HepG2 (cell line): ENCODE measurements around the gene GNG5. TPM values are rescaled to one million over a fixed set of nuclear protein-coding genes. Genes with fewer than 3 reads are reported as not detected.

Source experiments
- AGO1 ChIP-seq: fragments of 200-400 bp; formaldehyde crosslinking; IDR thresholded peaks from 2 replicates; pipeline ENCODE4 v1.6.1; 2017; ENCODE audit warnings: mild to moderate bottlenecking, low read depth, low read length, moderate library complexity; ENCODE audit not compliant: poor library complexity, severe bottlenecking
- ATAD3A ChIP-seq: sonication (generic); formaldehyde crosslinking; IDR thresholded peaks from 2 replicates; pipeline ENCODE4 v1.4.0; 2020; ENCODE audit warnings: missing genetic modification reagents
- CSRNP2 ChIP-seq: sonication (generic); formaldehyde crosslinking; conservative IDR thresholded peaks from 2 replicates; pipeline ENCODE4 v1.8.0; 2022; ENCODE audit warnings: low read depth, missing genetic modification reagents
- DNMT1 ChIP-seq: sonication (generic); formaldehyde crosslinking; IDR thresholded peaks from 2 replicates; pipeline ENCODE4 v1.5.1; 2020; ENCODE audit warnings: mild to moderate bottlenecking, missing genetic modification reagents
- ELF3 ChIP-seq: IDR thresholded peaks from 2 replicates; pipeline ENCODE4 v1.6.1; 2016; ENCODE audit warnings: missing genetic modification reagents, missing compliant biosample characterization
- ETS1 ChIP-seq: sonication (generic); formaldehyde crosslinking; IDR thresholded peaks from 2 replicates; pipeline ENCODE4 v1.4.0; 2020; ENCODE audit warnings: missing genetic modification reagents
- GABPA ChIP-seq, 2 experiments: IDR thresholded peaks; 2 replicates each; pipeline ENCODE4 v1.6.1; 2011 to 2016; ENCODE audit warnings: low read depth in 2 of 2, low read length in 1 of 2, missing biosample characterization in 1 of 2, missing genetic modification characterization in 1 of 2
- HOXA7 ChIP-seq: sonication (generic); formaldehyde crosslinking; IDR thresholded peaks from 2 replicates; pipeline ENCODE4 v1.8.1; 2022; ENCODE audit warnings: mild to moderate bottlenecking, missing genetic modification reagents, moderate library complexity
- MED13 ChIP-seq: sonication (generic); formaldehyde crosslinking; IDR thresholded peaks from 2 replicates; pipeline ENCODE4 v1.5.0; 2020; ENCODE audit warnings: missing genetic modification reagents
- MXI1 ChIP-seq: IDR thresholded peaks from 3 replicates; pipeline ENCODE4 v1.6.1; 2012; ENCODE audit warnings: low read depth, low read length, inconsistent platforms, borderline replicate concordance
- REL ChIP-seq: sonication (generic); formaldehyde crosslinking; conservative IDR thresholded peaks from 2 replicates; pipeline ENCODE4 v1.8.0; 2022; ENCODE audit warnings: mild to moderate bottlenecking, missing genetic modification reagents, moderate library complexity
- ZBTB33 ChIP-seq: sonication (generic); formaldehyde crosslinking; IDR thresholded peaks from 2 replicates; pipeline ENCODE4 v1.4.0; 2020; ENCODE audit warnings: missing genetic modification reagents
- ZNF224 ChIP-seq: sonication (generic); formaldehyde crosslinking; IDR thresholded peaks from 2 replicates; pipeline ENCODE4 v1.5.0; 2020; ENCODE audit warnings: mild to moderate bottlenecking, missing genetic modification reagents
- ZNF318 ChIP-seq: sonication (generic); formaldehyde crosslinking; IDR thresholded peaks from 2 replicates; pipeline ENCODE4 v1.4.0; 2020; ENCODE audit warnings: mild to moderate bottlenecking, missing genetic modification reagents
- ZNF354B ChIP-seq: sonication (generic); formaldehyde crosslinking; IDR thresholded peaks from 2 replicates; pipeline ENCODE4 v1.8.0; 2022; ENCODE audit warnings: mild to moderate bottlenecking, missing genetic modification reagents
- ZNF674 ChIP-seq: sonication (generic); formaldehyde crosslinking; IDR thresholded peaks from 2 replicates; pipeline ENCODE4 v1.5.0; 2020; ENCODE audit warnings: low read depth, mild to moderate bottlenecking, missing genetic modification reagents
- polyA plus RNA-seq, 8 experiments: library from polyadenylated mRNA; depleted of rRNA in 3 of 8; stranded (reverse) in 7 of 8; unstranded in 1 of 8; fragments of >200 nt; fragmentation: Illumina TruSeq in 4 of 8; extraction: Trizol in 4 of 8; gene quantifications; 2 replicates each; pipeline versions ENCODE4 v1.2.1 to v1.2.3, GENCODE V29; 2011 to 2016; ENCODE audit warnings: low read depth in 4 of 8, missing spikeins in 1 of 8, mixed read lengths in 1 of 8; ENCODE audit not compliant: insufficient read depth in 1 of 8
- total RNA-seq, 5 experiments: library from RNA; depleted of rRNA; stranded (reverse); fragments of >200 nt; fragmentation: Illumina TruSeq; extraction: Trizol; gene quantifications; 2 replicates each; pipeline ENCODE4 v1.2.3, GENCODE V29; 2016; ENCODE audit warnings: low read depth in 1 of 5

GNG5 gene
- total and polyA plus RNA-seq, 2 of the 13 experiments (the other 11 are each of a cell fraction or from before 2014, with no cell fraction given): 103 to 137 TPM

GRCh38 chr1:84506002-84506728, at the start of gene GNG5, which contains the start of gene SPATA1 (continued):
- TF ChIP-seq ZBTB33: no peak
- 0 out of 2 replicates have a peak, but pooled peaks have one; percentile 47 for TF ChIP-seq ZNF354B (CRISPR knock-in tag)
- TF ChIP-seq ELF3 (CRISPR knock-in tag): peak; percentile 6; the same call in 1 of the 2 replicates
- no peak for TF ChIP-seq ZNF318 (CRISPR knock-in tag)
- no peak for TF ChIP-seq DNMT1 (CRISPR knock-in tag)
- TF ChIP-seq ETS1 (CRISPR knock-in tag): no peak; the same call in 1 of the 2 replicates
- no peak for TF ChIP-seq ZNF674 (CRISPR knock-in tag)
- TF ChIP-seq AGO1: no peak
- peak; percentile 20; the same call in 1 of the 2 replicates for TF ChIP-seq MED13 (CRISPR knock-in tag)
- TF ChIP-seq HOXA7 (CRISPR knock-in tag): no peak
- TF ChIP-seq ATAD3A (CRISPR knock-in tag): no peak
- no peak for TF ChIP-seq ZNF224 (CRISPR knock-in tag)
- no peak for TF ChIP-seq CSRNP2 (CRISPR knock-in tag)
- TF ChIP-seq MXI1: peak; percentile 21; the same call in 2 of the 3 replicates
- TF ChIP-seq GABPA (IDR thresholded peaks at IDR 0.05; ENCODE audit: low read depth, low read length): peak; percentile 16
- 0 out of 2 replicates have a peak, but pooled peaks have one; percentile 8 for TF ChIP-seq GABPA (CRISPR knock-in tag; IDR thresholded peaks at IDR 0.05; ENCODE audit: low read depth)
- TF ChIP-seq REL (CRISPR knock-in tag): no peak
